Neural crest cell (in vitro differentiated cells): Measurements from ENCODE around the gene DZIP1. TPM values are rescaled to one million over a fixed set of nuclear protein-coding genes. Genes with fewer than 3 reads are reported as not detected.
"Not testable (repeated sequence)": the region's sequence is repeated elsewhere in the genome, so short reads cannot be mapped to it uniquely, and the experiment has no call there.

Experiments
- DNase-seq: peaks from one replicate; pipeline ENCODE4 v3.0.0; 2021; ENCODE audit warnings: low read depth, mixed read lengths, low spot score
- H3K27ac Mint-ChIP-seq: one replicate; pipeline ENCODE4 v1.8.0; 2021; ENCODE audit warnings: mild to moderate bottlenecking, mixed read lengths; ENCODE audit not compliant: unreplicated experiment
- H3K27me3 Mint-ChIP-seq: 2 replicates; pipeline ENCODE4 v1.8.0; 2021; ENCODE audit warnings: low read depth, mild to moderate bottlenecking, mixed read lengths
- H3K36me3 Mint-ChIP-seq: 2 replicates; pipeline ENCODE4 v1.8.0; 2021; ENCODE audit warnings: low read depth, mild to moderate bottlenecking, mixed read lengths
- H3K4me1 Mint-ChIP-seq: 2 replicates; pipeline ENCODE4 v1.8.0; 2021; ENCODE audit warnings: mixed read lengths
- H3K4me3 Mint-ChIP-seq: one replicate; pipeline ENCODE4 v1.8.0; 2021; ENCODE audit warnings: mild to moderate bottlenecking, mixed read lengths
- H3K9me3 Mint-ChIP-seq: 2 replicates; pipeline ENCODE4 v1.8.0; 2021; ENCODE audit warnings: mixed read lengths
- long read RNA-seq: library from polyadenylated mRNA; unstranded; transcript quantifications from one replicate; pipeline ENCODE4 v2.0.0, GENCODE V29; 2020
- total RNA-seq: library from RNA; stranded (reverse); gene quantifications from 2 replicates; pipeline ENCODE4 v1.2.1, GENCODE V29; 2021
- TF ChIP-seq, protein P1 (sequence below): fragments of 200-600 bp; sonication (generic); conservative IDR thresholded peaks from 2 replicates; pipeline ENCODE4 v1.5.0; 2021; ENCODE audit warnings: antibody characterized with exemption, mild to moderate bottlenecking

The DZIP1 gene, protein sequence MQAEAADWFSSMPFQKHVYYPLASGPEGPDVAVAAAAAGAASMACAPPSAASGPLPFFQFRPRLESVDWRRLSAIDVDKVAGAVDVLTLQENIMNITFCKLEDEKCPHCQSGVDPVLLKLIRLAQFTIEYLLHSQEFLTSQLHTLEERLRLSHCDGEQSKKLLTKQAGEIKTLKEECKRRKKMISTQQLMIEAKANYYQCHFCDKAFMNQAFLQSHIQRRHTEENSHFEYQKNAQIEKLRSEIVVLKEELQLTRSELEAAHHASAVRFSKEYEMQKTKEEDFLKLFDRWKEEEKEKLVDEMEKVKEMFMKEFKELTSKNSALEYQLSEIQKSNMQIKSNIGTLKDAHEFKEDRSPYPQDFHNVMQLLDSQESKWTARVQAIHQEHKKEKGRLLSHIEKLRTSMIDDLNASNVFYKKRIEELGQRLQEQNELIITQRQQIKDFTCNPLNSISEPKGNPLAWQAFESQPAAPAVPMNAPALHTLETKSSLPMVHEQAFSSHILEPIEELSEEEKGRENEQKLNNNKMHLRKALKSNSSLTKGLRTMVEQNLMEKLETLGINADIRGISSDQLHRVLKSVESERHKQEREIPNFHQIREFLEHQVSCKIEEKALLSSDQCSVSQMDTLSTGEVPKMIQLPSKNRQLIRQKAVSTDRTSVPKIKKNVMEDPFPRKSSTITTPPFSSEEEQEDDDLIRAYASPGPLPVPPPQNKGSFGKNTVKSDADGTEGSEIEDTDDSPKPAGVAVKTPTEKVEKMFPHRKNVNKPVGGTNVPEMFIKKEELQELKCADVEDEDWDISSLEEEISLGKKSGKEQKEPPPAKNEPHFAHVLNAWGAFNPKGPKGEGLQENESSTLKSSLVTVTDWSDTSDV
- total RNA-seq: 71.0 and 71.1 TPM in 2 replicates
- long read RNA-seq, partial matches to known transcripts: 11 of 23 reads
- long read RNA-seq, other reads (novel, unspliced or antisense): 11 of 23 reads

DNA sequence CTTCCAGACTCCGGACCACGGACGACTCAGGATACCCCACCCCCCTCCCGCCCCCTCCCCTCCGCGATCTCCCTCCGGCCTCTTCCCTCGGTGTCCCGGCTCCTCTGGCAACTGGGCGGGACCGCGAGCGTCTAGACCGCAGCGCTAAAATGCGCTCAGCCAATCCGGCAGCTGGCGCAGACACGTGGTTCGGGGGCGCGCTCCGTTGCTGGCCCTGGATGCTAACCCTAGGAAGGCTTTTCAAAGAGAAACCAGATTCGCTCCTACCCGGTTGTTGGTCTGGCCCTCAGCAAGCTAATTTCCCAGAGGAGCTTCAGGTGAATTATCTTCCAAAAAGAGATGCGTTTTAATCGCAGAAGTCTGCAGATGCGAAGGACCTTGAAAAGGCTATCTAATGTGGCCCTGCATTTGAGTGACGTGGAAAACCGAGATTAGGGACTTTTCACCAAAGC, at the start of gene DZIP1:
DZIP1 (minus strand) TSS at position 106 of the 452 bp plus-strand sequence. CDS start 2,677 bp downstream, outside the sequence.
- H3K27ac Mint-ChIP-seq: peak within 1 kb of the TSS; percentile 57
- H3K36me3 Mint-ChIP-seq: peaks cover 12% of the 10 kb centered on the region

DNA sequence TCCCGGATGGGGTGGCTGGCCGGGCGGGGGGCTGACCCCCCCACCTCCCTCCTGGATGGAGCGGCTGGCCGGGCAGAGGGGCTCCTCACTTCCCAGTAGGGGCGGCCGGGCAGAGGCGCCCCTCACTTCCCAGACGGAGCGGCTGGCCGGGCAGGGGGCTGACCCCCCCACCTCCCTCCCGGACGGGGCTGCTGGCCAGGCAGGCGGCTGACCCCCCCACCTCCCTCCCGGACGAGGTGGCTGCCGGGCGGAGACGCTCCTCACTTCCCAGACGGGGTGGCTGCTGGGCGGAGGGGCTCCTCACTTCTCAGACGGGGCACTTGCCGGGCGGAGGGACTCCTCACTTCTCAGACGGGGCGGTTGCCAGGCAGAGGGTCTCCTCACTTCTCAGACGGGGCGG, 46.5 kb upstream of the DZIP1 start:
- H3K36me3 Mint-ChIP-seq: peaks cover 38% of the 10 kb centered on the region

More for the DNA sequence above, at the start of gene DZIP1:
- H3K27me3 Mint-ChIP-seq: no peaks in the 10 kb centered on the region
- H3K9me3 Mint-ChIP-seq: no peaks in the 10 kb centered on the region
- H3K4me1 Mint-ChIP-seq: peaks cover 30% of the 10 kb centered on the region
- peak; percentile 81 for DNase-seq
- H3K4me3 Mint-ChIP-seq: peak within 1 kb of the TSS; percentile 93
- TF ChIP-seq, protein P1, sequence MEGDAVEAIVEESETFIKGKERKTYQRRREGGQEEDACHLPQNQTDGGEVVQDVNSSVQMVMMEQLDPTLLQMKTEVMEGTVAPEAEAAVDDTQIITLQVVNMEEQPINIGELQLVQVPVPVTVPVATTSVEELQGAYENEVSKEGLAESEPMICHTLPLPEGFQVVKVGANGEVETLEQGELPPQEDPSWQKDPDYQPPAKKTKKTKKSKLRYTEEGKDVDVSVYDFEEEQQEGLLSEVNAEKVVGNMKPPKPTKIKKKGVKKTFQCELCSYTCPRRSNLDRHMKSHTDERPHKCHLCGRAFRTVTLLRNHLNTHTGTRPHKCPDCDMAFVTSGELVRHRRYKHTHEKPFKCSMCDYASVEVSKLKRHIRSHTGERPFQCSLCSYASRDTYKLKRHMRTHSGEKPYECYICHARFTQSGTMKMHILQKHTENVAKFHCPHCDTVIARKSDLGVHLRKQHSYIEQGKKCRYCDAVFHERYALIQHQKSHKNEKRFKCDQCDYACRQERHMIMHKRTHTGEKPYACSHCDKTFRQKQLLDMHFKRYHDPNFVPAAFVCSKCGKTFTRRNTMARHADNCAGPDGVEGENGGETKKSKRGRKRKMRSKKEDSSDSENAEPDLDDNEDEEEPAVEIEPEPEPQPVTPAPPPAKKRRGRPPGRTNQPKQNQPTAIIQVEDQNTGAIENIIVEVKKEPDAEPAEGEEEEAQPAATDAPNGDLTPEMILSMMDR: no peak

DNA sequence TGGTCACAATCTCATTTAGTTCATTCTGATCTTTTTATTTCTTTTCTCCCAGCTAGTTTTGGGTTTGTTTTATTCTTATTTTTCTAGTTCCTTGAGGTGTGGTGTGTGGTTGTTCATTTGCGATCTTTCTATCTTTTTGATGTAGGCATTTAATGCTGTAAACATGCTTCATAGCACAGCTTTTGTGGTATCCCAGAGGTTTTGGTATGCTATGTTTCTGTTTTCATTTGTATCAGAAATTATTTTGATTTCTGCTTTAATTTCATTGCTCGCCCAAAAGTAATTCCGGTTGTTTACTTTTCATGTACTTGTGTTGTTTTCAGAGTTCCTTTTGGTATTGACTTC, 45.0 kb upstream of the DZIP1 start:
- peaks cover 42% of the 10 kb centered on the region for H3K36me3 Mint-ChIP-seq
- no peak overlapping the region for H3K27ac Mint-ChIP-seq
- no peaks in the 10 kb centered on the region for H3K4me1 Mint-ChIP-seq
- TF ChIP-seq, protein P1: no peak
- H3K4me3 Mint-ChIP-seq: no peak overlapping the region
- no peaks in the 10 kb centered on the region for H3K27me3 Mint-ChIP-seq
- DNase-seq: no peak
- H3K9me3 Mint-ChIP-seq: peaks cover 22% of the 10 kb centered on the region

More for the DNA sequence above, 46.5 kb upstream of the DZIP1 start:
- not testable (repeated sequence) for H3K4me3 Mint-ChIP-seq, H3K27me3 Mint-ChIP-seq, H3K4me1 Mint-ChIP-seq, DNase-seq, H3K27ac Mint-ChIP-seq
- H3K9me3 Mint-ChIP-seq: peaks cover 22% of the 10 kb centered on the region

DNA sequence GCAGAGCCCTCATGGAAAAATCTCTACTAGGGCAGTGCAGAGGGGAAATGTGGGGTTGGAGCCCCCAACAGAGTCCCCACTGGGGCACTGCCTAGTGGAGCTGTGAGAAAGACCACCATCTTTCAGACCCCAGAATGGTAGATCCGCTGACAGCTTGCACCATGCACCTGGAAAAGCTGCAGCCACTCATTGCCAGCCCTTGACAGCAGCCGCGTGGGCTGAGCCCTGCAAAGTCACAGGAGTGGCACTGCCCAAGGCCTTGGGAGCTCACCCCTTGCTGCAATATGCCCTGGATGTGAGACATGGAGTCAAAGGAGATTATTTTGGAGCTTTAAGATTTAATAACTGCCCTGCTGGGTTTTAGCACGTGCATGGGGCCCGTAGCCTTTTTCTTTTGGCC, 40.5 kb upstream of the DZIP1 start:
- H3K9me3 Mint-ChIP-seq: peaks cover 26% of the 10 kb centered on the region
- not testable (repeated sequence) for H3K27me3 Mint-ChIP-seq, H3K4me3 Mint-ChIP-seq, H3K4me1 Mint-ChIP-seq, DNase-seq, H3K27ac Mint-ChIP-seq
- H3K36me3 Mint-ChIP-seq: peaks cover 44% of the 10 kb centered on the region

DNA sequence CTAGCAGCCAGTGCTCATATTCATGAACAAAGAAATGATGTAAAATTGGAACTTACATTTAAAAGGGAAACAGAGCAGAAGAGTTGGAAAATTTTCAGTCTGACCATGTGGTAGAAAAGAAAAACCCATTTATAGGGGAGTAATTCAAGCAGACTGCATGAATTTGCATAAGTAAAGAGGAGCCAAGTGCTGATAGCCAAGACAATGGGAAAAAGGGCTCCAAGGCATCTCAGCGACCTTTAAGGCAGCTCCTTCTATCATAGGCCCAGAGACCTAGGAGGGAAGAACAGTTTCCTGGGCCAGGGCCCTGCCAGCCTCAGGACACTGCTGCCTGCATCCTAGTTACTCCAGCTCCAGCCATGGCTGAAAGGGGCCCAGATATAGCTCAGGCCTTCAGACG, 39.9 kb upstream of the DZIP1 start:
- H3K27me3 Mint-ChIP-seq: no peaks in the 10 kb centered on the region
- no peak for DNase-seq
- H3K36me3 Mint-ChIP-seq: peaks cover 40% of the 10 kb centered on the region
- H3K9me3 Mint-ChIP-seq: peaks cover 23% of the 10 kb centered on the region
- no peak overlapping the region for H3K27ac Mint-ChIP-seq
- H3K4me1 Mint-ChIP-seq: no peaks in the 10 kb centered on the region
- TF ChIP-seq, protein P1: no peak
- H3K4me3 Mint-ChIP-seq: no peak overlapping the region

DNA sequence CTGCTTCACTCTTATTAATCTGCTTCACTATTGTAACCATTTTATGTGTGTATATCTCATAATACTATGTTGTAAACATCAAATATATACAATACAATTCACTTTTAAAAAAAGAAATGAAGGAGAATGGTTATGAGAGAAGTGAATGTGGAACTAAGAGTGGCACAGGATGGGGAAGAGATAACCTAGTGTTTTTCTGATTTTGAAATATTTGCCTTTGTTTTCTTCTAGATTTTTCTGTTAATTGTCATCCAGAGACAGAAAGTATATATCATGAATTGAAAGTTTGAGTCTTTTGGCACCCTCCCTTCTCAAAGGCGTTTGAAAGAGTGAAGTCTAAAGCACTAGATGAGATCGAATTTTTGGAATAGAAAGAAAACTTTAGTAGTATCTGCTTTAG, 35.2 kb upstream of the DZIP1 start:
- no peak for DNase-seq
- peak overlapping the region; percentile 36 for H3K4me3 Mint-ChIP-seq
- peaks cover 7% of the 10 kb centered on the region for H3K36me3 Mint-ChIP-seq
- H3K27me3 Mint-ChIP-seq: no peaks in the 10 kb centered on the region
- peaks cover 32% of the 10 kb centered on the region for H3K4me1 Mint-ChIP-seq
- peaks cover 3% of the 10 kb centered on the region for H3K9me3 Mint-ChIP-seq
- no peak overlapping the region for H3K27ac Mint-ChIP-seq
- TF ChIP-seq, protein P1: no peak
